ENCODE data around the gene DUOX1. TPM values are rescaled to one million over a fixed set of nuclear protein-coding genes. Genes with fewer than 3 reads are reported as not detected.
A peak's percentile ranks its signal among the peaks of the same experiment; 100 is the strongest.

DUOX1 gene
- total RNA-seq, 1 donor from 2014 or later, result 1.2 TPM

GRCh38 chr15:45117308-45118130 lies 12.3 kb upstream of the DUOX1 start:
- intact Hi-C loops (cut with DNase I), result loop anchor here (10.0 kb wide), 1 partner anchor 73 kb away; no protein-coding TSS in a partner anchor
- DNase-seq, result no peak
- ATAC-seq (ENCODE audit: poor library complexity), result peak; percentile 49

GRCh38 chr15:45118131-45118588 lies 11.6 kb upstream of the DUOX1 start:
- ATAC-seq (ENCODE audit: poor library complexity) (peak; percentile 98), DNase-seq (peak; percentile 90)
- intact Hi-C loops (cut with DNase I), result loop anchor here (10.0 kb wide), 1 partner anchor 73 kb away; no protein-coding TSS in a partner anchor

GRCh38 chr15:45118996-45119395 lies 10.8 kb upstream of the DUOX1 start:
- intact Hi-C loops (cut with DNase I), result loop anchor here (10.0 kb wide), 1 partner anchor 74 kb away; no protein-coding TSS in a partner anchor

GRCh38 chr15:45120081-45120972 lies 9.5 kb upstream of the DUOX1 start:
- intact Hi-C loops (cut with DNase I), result no loop called here
- ATAC-seq (ENCODE audit: poor library complexity), result no peak
- DNase-seq, result no peak

More at GRCh38 chr15:45118996-45119395, 10.8 kb upstream of the DUOX1 start:
- ATAC-seq (ENCODE audit: poor library complexity) (no peak), DNase-seq (no peak)

- intact Hi-C loops (cut with DNase I), result no loop called here
Observed at GRCh38 chr15:45121020-45121419, 8.8 kb upstream of the DUOX1 start.

GRCh38 chr15:45121706-45122417 lies 7.9 kb upstream of the DUOX1 start:
- ATAC-seq (ENCODE audit: poor library complexity), result no peak
- intact Hi-C loops (cut with DNase I), result no loop called here
- no peak for DNase-seq

More at GRCh38 chr15:45121020-45121419, 8.8 kb upstream of the DUOX1 start:
- ATAC-seq (ENCODE audit: poor library complexity) (no peak), DNase-seq (no peak)

- intact Hi-C loops (cut with DNase I), result no loop called here
- ATAC-seq (ENCODE audit: poor library complexity) (no peak), DNase-seq (no peak)
Observed at GRCh38 chr15:45122719-45123118, 7.1 kb upstream of the DUOX1 start.

- no peak for ATAC-seq (ENCODE audit: poor library complexity)
- no peak for DNase-seq
- intact Hi-C loops (cut with DNase I), result no loop called here
Observed at GRCh38 chr15:45123397-45123796, 6.4 kb upstream of the DUOX1 start.

GRCh38 chr15:45126535-45127158 lies 3.1 kb upstream of the DUOX1 start:
- intact Hi-C loops (cut with DNase I), result no loop called here
- DNase-seq (no peak), ATAC-seq (ENCODE audit: poor library complexity) (no peak)

GRCh38 chr15:45128971-45129639 lies 689 bp upstream of the DUOX1 start:
- DNase-seq, result no peak
- intact Hi-C loops (cut with DNase I), result no loop called here

GRCh38 chr15:45130291-45131000 lies 652 bp downstream of the DUOX1 start:
- intact Hi-C loops (cut with DNase I), result no loop called here
- no peak for DNase-seq
- no peak for ATAC-seq (ENCODE audit: poor library complexity)

More at GRCh38 chr15:45128971-45129639, 689 bp upstream of the DUOX1 start:
- ATAC-seq (ENCODE audit: poor library complexity), result peak; percentile 38

- no peak for ATAC-seq (ENCODE audit: poor library complexity)
- intact Hi-C loops (cut with DNase I), result no loop called here
- no peak for DNase-seq
Observed at GRCh38 chr15:45131510-45131909, 1.7 kb downstream of the DUOX1 start.

GRCh38 chr15:45132844-45133560 lies 3.2 kb downstream of the DUOX1 start:
- DNase-seq (no peak), ATAC-seq (ENCODE audit: poor library complexity) (no peak)
- intact Hi-C loops (cut with DNase I), result no loop called here

- DNase-seq (no peak), ATAC-seq (ENCODE audit: poor library complexity) (no peak)
- intact Hi-C loops (cut with DNase I), result no loop called here
Observed at GRCh38 chr15:45133561-45133920, 3.7 kb downstream of the DUOX1 start.

- intact Hi-C loops (cut with DNase I), result no loop called here
- no peak for DNase-seq
- ATAC-seq (ENCODE audit: poor library complexity), result no peak
Observed at GRCh38 chr15:45134046-45134445, 4.3 kb downstream of the DUOX1 start.

GRCh38 chr15:45134682-45135604 lies 5.1 kb downstream of the DUOX1 start:
- DNase-seq, result peak; percentile 57
- intact Hi-C loops (cut with DNase I), result no loop called here
- ATAC-seq (ENCODE audit: poor library complexity), result peak; percentile 74

Measured in Right ventricle myocardium superior (tissue), 1 donor.